ENCODE results near the gene SLC6A5.

- TF ChIP-seq, protein P1, sequence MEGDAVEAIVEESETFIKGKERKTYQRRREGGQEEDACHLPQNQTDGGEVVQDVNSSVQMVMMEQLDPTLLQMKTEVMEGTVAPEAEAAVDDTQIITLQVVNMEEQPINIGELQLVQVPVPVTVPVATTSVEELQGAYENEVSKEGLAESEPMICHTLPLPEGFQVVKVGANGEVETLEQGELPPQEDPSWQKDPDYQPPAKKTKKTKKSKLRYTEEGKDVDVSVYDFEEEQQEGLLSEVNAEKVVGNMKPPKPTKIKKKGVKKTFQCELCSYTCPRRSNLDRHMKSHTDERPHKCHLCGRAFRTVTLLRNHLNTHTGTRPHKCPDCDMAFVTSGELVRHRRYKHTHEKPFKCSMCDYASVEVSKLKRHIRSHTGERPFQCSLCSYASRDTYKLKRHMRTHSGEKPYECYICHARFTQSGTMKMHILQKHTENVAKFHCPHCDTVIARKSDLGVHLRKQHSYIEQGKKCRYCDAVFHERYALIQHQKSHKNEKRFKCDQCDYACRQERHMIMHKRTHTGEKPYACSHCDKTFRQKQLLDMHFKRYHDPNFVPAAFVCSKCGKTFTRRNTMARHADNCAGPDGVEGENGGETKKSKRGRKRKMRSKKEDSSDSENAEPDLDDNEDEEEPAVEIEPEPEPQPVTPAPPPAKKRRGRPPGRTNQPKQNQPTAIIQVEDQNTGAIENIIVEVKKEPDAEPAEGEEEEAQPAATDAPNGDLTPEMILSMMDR (IDR thresholded peaks at IDR 0.05) = no peak
- no peak for TF ChIP-seq POLR2A (IDR thresholded peaks at IDR 0.05)
Measured at GRCh38 chr11:20627701-20628100, 28.3 kb downstream of the SLC6A5 start.

Data from body of pancreas (tissue), 4 donors.